DOHH2 (cell line): ENCODE results near the gene LRRC27.
"Not testable (repeated sequence)": the region's sequence is repeated elsewhere in the genome, so short reads cannot be mapped to it uniquely, and the experiment has no call there.

ENCODE experiments used
- CTCF ChIP-seq: fragments of 200-600 bp; sonication (generic); IDR thresholded peaks from one replicate; pipeline ENCODE4 v1.5.1; 2014; ENCODE audit warnings: antibody characterized with exemption, mild to moderate bottlenecking, low read depth, low read length; ENCODE audit not compliant: poor library complexity, severe bottlenecking
- EZH2phosphoT487 ChIP-seq: fragments of 200-600 bp; sonication (generic); IDR thresholded peaks from 2 replicates; pipeline ENCODE4 v1.6.1; 2017; ENCODE audit warnings: borderline replicate concordance, mild to moderate bottlenecking, antibody characterized with exemption, low read length, moderate library complexity, mixed read lengths

GRCh38 chr10:132379026-132379425, 47.0 kb downstream of the LRRC27 start:
- TF ChIP-seq CTCF, EZH2phosphoT487: not testable (repeated sequence)
